Measurements from ENCODE around the gene KCNQ1.

Gene KCNQ1

GRCh38 chr11:2421996-2422395 lies 22.8 kb upstream of the KCNQ1 start:
- TF ChIP-seq CTCF (IDR thresholded peaks at IDR 0.05; ENCODE audit: low read depth, low read length) = no peak
- no peak overlapping the region for H3K4me3 ChIP-seq (ENCODE audit: low read depth, low read length)

- no peak overlapping the region for H3K4me3 ChIP-seq (ENCODE audit: low read depth, low read length)
- TF ChIP-seq CTCF (IDR thresholded peaks at IDR 0.05; ENCODE audit: low read depth, low read length) = no peak
Observed at GRCh38 chr11:2422461-2423156, 22.2 kb upstream of the KCNQ1 start.

- TF ChIP-seq CTCF (IDR thresholded peaks at IDR 0.05; ENCODE audit: low read depth, low read length) = no peak
- no peak overlapping the region for H3K4me3 ChIP-seq (ENCODE audit: low read depth, low read length)
Observed at GRCh38 chr11:2423157-2424025, 21.4 kb upstream of the KCNQ1 start.

- no peak overlapping the region for H3K4me3 ChIP-seq (ENCODE audit: low read depth, low read length)
- no peak for TF ChIP-seq CTCF (IDR thresholded peaks at IDR 0.05; ENCODE audit: low read depth, low read length)
Observed at GRCh38 chr11:2424811-2425495, 19.9 kb upstream of the KCNQ1 start.

GRCh38 chr11:2425506-2425905 lies 19.3 kb upstream of the KCNQ1 start:
- no peak overlapping the region for H3K4me3 ChIP-seq (ENCODE audit: low read depth, low read length)
- no peak for TF ChIP-seq CTCF (IDR thresholded peaks at IDR 0.05; ENCODE audit: low read depth, low read length)

GRCh38 chr11:2426221-2426620 lies 18.6 kb upstream of the KCNQ1 start:
- no peak for TF ChIP-seq CTCF (IDR thresholded peaks at IDR 0.05; ENCODE audit: low read depth, low read length)
- no peak overlapping the region for H3K4me3 ChIP-seq (ENCODE audit: low read depth, low read length)
